ENCODE results near the gene UBE2M.

DNA sequence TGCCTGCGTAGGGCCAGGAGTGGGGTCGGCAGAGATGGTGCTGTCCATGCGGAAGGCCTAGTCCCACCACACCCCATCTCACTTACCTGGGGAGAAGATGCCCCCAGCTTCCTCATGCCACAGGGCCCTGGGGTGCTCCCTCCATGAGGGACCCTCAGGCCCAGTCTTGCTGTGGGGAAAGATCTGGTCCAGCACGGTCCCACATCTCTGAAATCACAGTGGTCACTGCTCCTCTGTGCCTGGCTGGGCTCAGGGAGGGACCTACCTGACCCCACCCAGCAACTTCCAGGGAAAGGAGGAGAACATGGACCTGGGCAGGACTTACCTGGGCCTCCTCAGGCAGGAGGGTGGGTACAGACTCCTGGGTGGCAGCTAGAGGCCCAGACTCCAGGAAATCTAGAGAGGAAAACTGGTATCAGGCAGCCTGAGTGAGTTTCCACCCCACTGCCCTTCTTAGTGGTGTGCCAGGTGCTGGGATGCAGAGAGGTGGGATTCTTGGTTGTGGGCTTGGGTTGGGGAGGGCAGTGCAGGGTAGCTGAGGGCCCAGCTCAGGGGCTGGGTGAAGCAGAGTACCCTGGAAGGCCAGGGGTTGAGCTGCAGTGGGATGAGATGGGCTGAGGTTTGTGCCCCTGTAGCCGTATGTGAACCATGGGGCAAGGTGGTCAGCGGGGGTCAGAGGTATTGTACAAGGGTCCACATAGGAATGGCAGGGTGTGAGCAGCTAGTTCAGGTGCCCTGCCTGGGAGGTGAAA lies 11.0 kb upstream of the UBE2M start:
- no peak for TF ChIP-seq CTCF (conservative IDR thresholded peaks at IDR 0.05; ENCODE audit: low read depth, low read length)
- no peak for TF ChIP-seq EZH2 (IDR thresholded peaks at IDR 0.05; ENCODE audit: low read length, unreplicated experiment)
